GM21526 (cell line): ENCODE results near the gene TBL3.
"Not testable (repeated sequence)": the region's sequence is repeated elsewhere in the genome, so short reads cannot be mapped to it uniquely, and the experiment has no call there.

Source experiments
- ATAC-seq: cut with Tn5 transposase; IDR thresholded peaks from one replicate; pipeline ENCODE4 v1.9.1; 2021; ENCODE audit warnings: moderate library complexity; ENCODE audit not compliant: unreplicated experiment, low FRiP score

TBL3 gene

DNA sequence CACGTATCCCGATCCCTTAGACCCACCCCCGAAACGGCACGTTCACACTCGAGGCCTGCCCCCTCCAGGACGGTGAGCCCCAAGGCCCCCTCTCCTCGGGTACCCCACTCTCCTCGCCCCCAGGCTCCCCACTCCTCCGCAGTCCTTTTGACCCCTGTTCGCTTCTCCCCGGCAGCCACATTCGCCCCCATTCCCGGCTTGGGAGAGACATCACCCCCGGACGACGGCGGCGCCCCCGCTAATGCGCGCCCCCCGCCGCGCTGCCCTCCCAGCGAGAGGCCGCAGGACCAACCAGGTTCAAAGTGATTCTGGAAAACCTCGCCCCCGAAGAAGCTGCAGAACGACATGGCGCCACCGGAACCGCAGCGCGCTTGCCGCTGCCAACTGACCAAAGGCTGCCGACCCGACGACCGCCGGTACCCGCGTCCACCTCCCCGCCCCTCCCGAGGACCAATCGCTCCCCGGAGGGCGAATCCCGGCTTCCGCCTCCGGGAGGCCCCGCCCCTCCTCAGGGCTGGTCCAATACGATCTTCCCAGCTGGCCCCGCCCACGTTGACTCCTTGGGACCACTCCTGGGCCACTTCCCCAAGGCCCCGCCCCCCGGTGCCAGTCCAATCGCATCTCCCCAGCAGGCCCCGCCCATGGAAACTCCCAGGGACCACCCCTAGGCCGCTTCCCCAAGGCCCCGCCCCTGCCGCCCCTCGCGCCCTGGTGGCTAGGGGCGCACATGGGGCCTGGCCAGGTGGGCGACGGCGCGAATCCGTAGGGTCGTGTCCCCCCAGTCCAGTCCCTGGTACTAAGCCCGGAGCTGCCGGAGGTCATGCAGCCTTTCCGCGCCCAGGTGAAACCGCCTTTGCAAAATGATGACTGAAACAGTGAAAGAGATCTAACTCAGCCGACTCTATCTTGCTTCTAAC lies 28.8 kb upstream of the TBL3 start, which contains the start of gene MSRB1:
MSRB1 (minus strand) TSS at position 390 of the 917 bp plus-strand sequence; CDS start at position 347, 43 bp downstream.
- peak; percentile 88 for ATAC-seq

DNA sequence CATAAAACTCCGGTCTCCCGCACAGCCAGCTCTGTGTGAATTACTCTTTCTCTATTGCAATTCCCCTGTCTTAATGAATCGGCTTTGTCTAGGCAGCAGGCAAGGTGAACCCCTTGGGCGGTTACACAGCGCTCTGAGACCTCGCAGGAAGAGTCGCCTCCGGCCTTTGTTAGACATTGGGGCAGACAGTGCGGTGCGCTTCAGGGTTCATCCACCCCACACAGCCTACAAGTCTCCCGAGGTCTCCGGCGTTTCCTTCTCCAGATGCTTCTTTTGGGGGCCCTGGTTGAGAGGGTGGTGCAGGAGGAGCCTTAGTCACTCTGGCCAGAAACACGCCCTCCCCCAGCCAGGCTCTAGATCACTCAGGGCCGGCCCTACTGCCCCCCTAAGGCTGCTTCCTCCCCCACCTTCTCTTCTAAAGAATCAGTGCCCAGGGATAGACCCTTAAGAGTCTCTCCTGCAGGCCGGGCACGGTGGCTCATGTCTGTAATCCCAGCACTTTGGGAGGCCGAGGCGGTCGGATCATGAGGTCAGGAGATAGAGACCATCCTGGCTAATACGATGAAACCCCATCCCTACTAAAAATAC lies 27.1 kb upstream of the TBL3 start:
- no peak for ATAC-seq

DNA sequence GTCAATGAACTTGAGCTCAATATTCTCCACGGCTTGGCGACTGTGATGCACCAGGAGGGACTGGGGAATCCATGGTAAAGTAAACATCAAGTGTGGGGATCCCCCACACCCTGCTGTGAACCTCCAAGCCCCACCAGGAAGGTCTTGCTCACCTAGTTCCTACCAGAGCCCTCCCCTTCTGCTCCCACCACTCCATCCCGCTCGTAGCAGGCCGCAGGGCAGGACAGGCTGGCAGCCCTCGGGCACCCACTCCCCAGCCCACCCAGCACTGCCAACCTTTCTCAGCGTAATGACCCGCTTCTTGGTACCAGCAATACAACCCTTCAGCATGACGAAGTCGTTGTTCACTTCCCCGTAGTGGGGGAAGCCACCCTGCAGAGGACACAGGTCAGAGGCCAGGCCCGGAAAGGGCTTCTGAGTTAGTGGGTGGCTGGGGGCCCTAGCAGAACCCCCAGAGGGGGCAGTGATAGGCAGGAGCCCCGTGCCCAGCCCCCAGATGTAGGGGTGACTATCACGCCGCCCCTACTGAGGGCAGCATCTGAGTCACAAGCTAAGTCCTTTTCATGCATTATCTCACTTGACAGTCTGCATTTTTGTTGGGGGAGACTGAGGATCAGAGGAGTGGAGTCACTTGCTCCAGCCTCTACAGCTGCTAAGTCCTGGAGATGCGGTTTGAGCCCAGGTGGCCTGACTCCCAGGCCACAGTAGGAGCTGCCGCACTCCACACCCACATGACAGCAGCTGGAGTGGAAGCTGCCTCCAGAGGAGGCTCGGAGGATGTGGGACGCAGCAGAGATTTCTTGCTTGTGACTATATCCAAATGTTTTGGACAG lies 26.1 kb upstream of the TBL3 start:
- ATAC-seq, result no peak

GRCh38 chr16:1946495-1947368 lies 25.1 kb upstream of the TBL3 start:
- ATAC-seq, result no peak

- no peak for ATAC-seq
Observed at GRCh38 chr16:1947369-1947670, 24.5 kb upstream of the TBL3 start.

- no peak for ATAC-seq
Observed at GRCh38 chr16:1949507-1949906, 22.3 kb upstream of the TBL3 start.

- no peak for ATAC-seq
Observed at GRCh38 chr16:1950047-1950446, 21.8 kb upstream of the TBL3 start.

DNA sequence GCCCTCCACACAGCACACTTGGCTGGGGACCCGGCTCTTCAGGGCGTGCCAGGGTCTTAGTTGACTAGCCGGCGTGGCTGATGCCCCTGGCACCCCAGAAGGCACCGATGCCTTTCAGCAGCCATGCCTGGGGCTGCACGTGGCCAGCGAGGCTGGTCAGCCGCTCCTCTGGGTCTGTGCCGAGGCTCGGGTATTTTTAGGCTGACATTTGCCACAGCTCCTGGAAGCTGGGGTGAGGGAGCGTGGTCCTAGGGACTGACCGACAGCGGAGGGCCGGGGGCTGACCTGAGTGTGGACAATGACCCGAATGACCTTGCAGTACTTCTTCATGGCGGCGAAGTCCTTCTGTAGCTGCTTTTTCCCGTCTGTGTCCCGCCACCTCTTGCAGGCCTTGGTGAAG lies 21.3 kb upstream of the TBL3 start:
- ATAC-seq, result no peak

GRCh38 chr16:1953734-1954133 lies 18.1 kb upstream of the TBL3 start:
- ATAC-seq, result no peak

- not testable (repeated sequence) for ATAC-seq
Observed at GRCh38 chr16:1957434-1958142, 14.3 kb upstream of the TBL3 start.

DNA sequence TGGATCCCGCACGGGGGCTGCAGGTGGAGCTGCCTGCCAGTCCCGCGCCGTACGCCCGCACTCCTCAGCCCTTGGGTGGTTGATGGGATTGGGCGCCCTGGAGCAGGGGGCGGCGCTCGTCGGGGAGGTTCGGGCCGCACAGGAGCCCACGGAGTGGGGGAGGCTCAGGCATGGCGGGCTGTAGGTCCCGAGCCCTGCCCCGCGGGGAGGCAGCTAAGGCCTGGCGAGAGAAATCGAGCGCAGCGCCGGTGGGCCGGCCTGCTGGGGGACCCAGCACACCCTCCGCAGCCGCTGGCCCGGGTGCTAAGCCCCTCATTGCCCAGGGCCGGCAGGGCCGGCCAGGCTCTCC lies 13.7 kb upstream of the TBL3 start:
- ATAC-seq, result not testable (repeated sequence)

DNA sequence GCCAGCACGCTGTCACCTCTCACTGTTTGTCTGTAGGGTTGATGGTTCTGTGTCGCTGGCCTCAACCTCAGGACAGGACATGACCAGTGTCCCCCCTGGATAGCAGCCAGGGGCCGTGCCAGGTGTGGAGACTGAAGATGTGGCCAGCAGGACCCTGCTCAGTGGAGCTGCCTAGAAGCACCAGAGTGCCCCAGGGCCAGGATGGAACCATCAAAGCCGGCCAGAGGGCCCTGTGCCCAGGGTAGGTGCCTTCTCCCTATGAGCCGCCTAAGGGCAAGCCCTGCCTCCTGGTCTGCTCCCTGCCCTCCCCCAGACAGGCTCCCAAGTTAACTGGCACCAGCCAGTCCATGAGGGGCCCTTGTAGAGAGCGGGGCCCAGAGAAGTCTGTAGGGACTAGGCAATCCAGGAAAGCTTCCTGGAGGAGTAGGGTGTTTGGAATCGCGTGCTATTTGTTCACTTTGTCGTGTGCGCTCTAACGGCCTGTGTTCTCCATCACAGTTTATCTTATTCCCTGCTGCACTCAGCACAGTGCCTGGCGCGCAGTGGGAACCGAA lies 13.1 kb upstream of the TBL3 start:
- ATAC-seq, result no peak

DNA sequence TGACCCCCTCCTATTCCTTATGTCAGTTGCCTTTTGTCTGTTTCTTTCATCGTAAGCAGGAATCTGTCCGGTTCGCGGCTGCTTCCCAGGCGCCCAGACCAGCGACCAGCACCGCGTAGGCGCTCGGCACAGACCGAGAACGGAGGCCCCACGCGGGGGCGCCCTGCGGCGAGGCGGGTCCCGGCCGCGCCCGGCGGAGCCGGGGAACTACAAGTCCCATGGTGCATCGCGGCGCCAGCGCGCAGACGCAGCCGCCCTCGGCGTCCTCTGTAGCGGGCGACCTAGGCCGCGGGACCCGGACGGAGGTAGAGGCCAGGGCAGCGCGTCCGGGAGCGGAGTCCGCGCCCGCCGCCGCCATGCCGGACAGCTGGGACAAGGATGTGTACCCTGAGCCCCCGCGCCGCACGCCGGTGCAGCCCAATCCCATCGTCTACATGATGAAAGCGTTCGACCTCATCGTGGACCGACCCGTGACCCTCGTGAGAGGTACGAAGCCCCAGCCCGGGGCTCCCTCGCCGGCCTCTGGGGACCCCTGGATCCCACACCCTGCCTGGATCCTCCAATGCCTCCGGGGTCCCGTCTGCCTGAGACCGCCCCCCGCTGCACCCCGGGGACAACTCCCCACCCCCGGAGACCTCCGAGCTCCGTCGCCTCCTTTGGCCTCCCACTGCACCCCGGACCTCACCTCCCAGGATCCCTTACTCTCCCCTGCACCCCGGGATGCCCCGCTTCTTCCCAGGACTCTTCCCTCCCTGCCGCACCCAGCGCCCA lies 12.4 kb upstream of the TBL3 start, which contains the start of gene NDUFB10:
NDUFB10 (plus strand) TSS at position 270 of the 771 bp plus-strand sequence; CDS start at position 357, 87 bp downstream.
- ATAC-seq, result peak; percentile 55

DNA sequence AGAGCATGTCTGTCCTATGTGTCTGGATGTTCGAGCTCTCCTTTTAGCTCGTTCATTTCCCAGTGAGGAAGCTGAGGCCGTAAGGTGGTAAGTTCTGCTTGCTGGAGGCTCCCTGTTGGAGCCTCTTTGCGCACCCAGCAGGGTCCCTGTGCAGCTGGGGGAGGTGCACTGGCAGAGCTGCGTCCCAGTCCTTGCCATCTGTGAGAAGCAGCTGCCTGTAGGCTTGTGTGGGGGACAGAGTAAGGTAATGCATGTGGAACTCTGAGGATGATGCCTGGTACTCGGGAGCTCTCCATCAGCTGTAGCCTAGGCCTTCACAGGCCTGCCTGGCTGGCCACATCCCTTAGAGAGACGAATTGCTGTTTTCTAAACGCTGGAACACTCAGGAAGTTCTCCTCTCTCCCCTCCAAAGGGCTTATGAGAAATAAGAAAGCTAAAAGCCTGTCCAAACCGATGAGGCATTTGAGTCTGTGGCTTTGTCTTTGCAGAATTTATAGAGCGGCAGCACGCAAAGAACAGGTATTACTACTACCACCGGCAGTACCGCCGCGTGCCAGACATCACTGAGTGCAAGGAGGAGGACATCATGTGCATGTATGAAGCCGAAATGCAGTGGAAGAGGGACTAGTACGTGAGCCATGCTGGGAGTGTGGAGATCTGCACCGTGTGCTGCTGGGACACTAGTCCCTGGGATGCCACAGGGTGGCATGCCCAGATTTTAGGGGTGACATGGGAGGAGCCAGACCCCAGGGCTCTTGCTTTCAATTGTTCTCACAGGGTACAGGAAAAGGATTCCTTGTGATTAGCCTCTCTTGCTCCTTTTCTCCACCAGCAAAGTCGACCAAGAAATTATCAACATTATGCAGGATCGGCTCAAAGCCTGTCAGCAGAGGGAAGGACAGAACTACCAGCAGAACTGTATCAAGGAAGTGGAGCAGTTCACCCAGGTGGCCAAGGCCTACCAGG lies 10.9 kb upstream of the TBL3 start:
- ATAC-seq, result no peak

DNA sequence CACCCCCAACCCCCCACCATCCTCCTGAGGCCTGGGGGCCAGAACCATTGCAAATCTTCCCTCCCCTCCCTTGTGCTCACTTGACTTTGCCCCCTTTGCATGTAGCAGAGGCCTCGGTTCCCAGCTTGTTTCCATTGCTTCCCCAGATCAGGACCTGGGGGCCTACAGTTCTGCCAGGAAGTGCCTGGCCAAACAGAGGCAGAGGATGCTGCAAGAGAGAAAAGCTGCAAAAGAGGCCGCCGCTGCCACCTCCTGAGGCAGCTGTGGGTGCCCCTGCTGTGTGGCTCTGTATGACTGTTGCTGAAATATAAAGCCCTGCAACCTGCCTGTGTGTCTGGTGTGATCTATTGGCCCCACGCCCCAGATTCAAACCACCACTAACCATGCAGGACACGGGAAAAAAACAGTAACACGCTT lies 10.2 kb upstream of the TBL3 start:
- ATAC-seq, result no peak

GRCh38 chr16:1962161-1963153 lies 9.4 kb upstream of the TBL3 start:
- ATAC-seq, result not testable (repeated sequence)
